Hippocampal formation (tissue), 2 donors: ENCODE measurements around the gene SPATA17.

Experiments
- DNase-seq, 2 donors: peaks; one replicate each; lab custom pipeline; 2025; lab: John Stamatoyannopoulos, UW

The SPATA17 gene

GRCh38 chr1:217847643-217848042, 216.5 kb downstream of the SPATA17 start:
- no peak for DNase-seq

GRCh38 chr1:217856342-217857034, 225.3 kb downstream of the SPATA17 start:
- no peak for DNase-seq

- DNase-seq, result peak in 1 of 2 donors; percentile 22
Measured at GRCh38 chr1:217857061-217857460, 225.9 kb downstream of the SPATA17 start.

DNA sequence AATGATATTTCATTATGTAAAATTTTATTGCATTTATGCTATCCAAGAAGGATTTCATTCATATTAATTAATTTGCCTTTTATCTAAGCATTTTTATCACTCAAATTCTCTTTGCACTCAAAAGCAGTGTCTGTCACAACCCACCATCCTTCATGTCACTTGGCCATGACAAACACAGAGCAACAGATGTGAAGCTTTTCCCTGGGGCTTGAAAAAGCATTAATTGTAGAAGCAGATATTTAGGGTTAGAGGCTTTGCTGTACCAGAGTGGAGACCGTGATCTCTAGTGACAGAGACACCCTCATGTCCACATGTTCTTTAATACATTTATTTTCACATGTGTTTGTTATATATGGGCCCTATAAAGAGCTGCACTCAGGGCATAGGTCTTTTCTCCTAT, 230.5 kb downstream of the SPATA17 start:
- DNase-seq, result no peak

DNA sequence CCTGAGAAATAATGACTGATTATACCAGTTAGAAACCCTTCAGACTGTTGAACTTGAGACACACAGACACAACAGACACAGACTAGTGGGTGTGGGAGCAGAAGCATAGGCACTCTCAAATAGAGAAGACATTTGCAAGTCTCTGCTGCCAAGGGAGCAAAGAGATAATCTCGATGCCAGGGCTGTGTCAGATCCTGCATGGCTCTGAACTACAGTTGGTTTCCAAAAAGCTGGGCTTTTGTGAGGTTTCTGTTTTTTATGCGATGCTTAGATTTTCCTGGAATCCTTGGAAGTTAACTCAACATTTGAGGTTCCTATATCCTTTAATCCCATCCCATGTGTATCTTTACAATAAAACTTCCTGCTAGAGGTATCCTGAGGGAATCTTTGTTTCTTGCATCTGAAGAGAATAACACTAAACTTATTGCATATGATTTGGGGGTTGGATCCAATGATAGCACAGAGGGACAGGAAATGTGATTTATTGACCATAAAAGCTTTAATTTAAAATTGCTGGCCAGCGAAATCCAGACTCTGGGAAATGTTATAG, 236.4 kb downstream of the SPATA17 start:
- no peak for DNase-seq

- no peak for DNase-seq
Measured at GRCh38 chr1:217871955-217872354, 240.8 kb downstream of the SPATA17 start.

- DNase-seq, result no peak
Measured at GRCh38 chr1:217875229-217875628, 244.1 kb downstream of the SPATA17 start.

DNA sequence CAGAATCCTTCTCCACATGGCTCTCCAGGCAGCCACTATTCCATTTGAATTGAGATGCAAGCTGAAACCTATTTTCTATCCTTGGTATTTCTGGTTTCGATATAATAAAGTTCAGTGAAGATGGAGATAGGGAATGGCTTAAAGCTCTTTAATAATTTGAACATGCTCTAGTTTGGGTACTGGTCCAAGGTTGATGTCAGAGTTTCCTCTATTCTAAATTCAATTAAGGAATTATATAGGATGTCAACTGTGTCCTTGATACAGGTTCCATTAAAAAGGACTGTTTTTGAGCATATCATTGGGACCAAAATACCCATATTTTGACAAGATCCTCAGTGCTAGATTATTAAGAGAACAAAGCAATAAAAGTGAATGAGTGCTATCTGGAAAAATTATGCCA, 245.3 kb downstream of the SPATA17 start:
- DNase-seq, result no peak

- DNase-seq, result no peak
Measured at GRCh38 chr1:217876896-217877295, 245.8 kb downstream of the SPATA17 start.

- DNase-seq, result no peak
Measured at GRCh38 chr1:217881131-217881543, 250.0 kb downstream of the SPATA17 start.

DNA sequence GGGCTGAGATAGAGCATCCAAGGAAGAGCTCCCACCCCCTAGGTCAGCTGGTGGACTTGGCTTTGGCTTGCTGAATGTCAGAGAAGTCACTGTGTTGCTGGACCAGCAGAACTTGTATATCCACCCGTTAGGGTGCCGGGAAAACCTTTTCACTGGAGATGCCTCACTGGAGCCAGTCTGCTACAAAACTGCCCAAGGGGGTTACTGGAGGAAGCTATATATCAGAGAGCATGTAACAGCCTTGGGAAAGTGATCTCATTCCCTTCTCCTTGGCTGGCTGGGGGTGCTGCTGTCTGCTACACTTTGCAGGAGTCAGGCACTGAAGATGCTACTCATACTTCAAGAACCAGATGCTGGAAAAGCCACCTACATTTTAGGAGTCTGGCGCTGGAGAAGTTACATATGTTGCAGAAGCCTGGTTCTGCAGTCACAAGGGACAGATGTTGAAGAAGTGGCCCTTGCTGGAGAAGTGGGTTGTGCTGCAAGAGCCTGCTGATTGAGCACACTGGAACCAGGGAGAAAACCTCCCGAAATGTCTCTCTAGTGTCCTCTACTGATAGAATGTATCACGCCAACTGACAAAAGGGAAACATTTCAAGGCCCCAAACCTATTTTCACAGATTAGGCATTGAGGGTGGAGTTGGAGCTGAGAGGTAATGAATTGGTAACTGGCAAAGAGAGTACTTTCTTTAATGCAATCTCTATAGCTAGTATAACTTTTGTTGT, 250.6 kb downstream of the SPATA17 start:
- no peak for DNase-seq

GRCh38 chr1:217885181-217885580, 254.0 kb downstream of the SPATA17 start:
- no peak for DNase-seq

- DNase-seq, result no peak
Measured at GRCh38 chr1:217888328-217888727, 257.2 kb downstream of the SPATA17 start.

DNA sequence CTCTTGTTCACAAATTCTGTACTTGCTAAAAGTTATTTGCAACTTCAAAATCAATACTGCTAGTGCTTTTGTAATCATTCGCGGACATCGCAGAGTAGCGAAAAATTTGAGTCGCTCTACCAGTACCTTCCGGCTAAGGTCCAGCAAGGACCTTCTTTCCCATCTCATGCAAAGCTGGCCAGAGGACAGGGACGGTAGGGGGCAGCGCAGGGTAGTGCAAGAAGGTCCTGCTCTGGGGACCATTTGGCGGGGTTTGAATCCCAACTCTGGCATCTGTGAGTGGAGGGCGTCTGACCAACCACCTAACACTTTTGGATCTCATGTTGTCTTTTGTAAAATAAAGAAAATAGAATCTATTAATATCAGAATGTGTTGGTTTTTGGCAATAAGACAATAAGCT, 258.3 kb downstream of the SPATA17 start:
- DNase-seq, result no peak

- no peak for DNase-seq
Measured at GRCh38 chr1:217891966-217892365, 260.8 kb downstream of the SPATA17 start.

DNA sequence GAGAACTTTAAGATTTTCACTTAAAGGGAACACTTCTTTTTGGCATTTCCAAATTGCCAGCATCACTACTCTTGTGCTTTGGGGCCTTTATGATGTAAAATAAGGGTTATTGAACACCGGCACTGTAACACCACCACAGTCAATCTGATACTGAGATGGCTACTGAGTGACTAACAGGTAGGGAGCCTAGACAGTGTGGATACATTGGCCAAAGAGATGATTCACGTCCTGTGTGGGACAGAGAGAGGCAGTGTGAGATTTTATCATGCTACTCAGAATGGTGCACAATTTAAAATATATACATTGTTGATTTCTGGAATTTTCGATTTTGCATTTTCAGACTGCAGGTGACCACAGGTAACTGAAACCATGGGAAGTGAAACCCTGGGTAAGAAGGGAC, 261.6 kb downstream of the SPATA17 start:
- no peak for DNase-seq

GRCh38 chr1:217895841-217896240, 264.7 kb downstream of the SPATA17 start:
- DNase-seq, result no peak

- no peak for DNase-seq
Measured at GRCh38 chr1:217896490-217896889, 265.3 kb downstream of the SPATA17 start.

- DNase-seq, result no peak
Measured at GRCh38 chr1:217897100-217897499, 266.0 kb downstream of the SPATA17 start.

DNA sequence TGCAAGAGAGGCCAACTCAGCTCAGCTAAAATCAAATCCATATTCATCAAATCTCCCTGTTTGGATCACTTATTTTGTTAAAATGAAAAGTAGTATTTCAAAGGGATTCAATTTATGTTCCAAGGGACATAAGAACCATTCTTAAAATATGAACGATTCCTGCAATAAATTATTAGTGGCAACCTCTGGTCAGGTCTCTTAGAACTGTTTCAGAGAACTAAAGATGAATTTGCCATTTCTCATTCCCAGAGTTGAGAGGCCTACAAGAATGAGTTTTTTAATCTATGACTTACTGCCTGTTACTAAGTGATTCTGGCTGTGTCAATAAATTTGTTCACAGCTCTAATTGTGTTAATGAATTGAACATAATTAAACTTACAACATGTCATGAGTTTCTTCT, 268.5 kb downstream of the SPATA17 start:
- DNase-seq, result no peak

DNA sequence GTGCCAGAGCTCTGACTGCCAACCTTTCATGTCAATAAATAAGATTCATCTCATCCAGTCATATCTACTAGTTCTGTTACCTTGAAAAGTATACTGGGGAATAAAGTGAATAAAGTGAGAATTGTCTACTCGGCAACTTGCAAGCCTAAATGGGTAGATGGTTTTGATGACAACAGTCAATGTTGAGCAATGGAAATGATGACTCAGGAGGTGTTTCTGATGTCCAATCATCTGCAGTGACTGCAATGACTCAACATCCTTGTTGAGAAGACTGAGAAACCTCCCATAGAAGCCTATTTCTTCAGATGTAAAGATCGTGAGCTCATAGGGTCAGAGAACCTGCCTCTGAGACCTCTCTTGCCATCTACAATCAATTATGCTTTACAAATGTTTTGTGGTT, 276.4 kb downstream of the SPATA17 start:
- DNase-seq, result no peak

- DNase-seq, result no peak
Measured at GRCh38 chr1:217910203-217910602, 279.1 kb downstream of the SPATA17 start.

DNA sequence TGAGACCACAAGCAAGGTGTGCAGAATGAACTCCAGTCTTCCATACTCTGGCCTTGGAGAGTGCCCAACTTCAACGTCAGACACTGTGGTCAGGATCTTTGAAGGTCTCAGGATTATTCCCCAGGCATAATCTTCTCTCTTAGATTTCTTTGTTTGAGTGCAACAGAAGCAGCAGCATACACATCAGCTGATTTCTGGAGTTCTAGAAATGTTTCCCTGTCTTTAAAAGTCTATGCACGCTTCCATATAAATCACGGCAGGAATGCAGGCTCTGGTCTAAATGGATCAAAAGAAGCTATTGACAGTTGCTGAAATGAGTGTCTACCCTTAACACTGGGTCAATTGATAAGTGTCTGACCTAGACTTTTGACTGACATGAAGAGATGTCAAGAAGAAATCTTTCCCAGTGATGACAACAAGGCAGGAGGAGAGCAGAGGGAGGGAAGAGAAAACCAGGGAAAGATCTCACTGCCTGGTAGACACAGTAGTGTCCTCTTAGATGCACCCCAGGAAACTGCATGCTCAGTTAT, 279.7 kb downstream of the SPATA17 start:
- no peak for DNase-seq
